ENCODE data around the gene ANXA4.
"Not testable (repeated sequence)": the region's sequence is repeated elsewhere in the genome, so short reads cannot be mapped to it uniquely, and the experiment has no call there.

ANXA4 gene

DNA sequence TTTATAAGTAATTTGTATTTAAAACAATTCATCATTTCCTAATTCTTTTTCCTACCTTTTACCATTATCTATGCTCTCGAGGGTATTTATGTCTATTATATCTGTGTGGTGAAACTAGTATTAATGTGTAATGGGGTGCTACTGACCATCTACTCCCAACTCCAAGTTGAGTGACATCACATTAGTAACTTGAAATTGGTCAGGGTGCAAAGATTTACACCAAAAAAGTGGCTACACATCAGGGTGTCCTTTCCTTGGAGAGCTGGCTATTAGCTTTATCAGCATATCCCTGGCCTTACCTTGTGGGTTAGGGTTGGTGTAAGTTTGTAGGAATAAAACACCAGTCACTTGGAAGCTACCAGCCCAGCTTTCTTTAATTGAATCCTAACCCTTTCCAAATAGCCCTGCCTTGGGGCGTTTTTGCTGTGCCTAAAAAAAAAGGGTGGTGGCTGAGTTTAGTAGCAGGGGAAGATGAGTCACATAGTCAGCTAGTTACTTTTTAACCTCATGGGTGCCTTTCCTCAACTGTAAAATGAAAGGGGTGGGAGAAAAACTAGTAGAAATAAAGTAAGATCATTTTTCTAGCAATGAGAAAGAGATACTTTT lies 14.0 kb downstream of the ANXA4 start:
- Mint-ChIP-seq H3K4me1 (ENCODE audit: low read depth) (peaks cover 15% of the 10 kb centered on the region), H3K27ac (no peak overlapping the region), H3K4me3 (no peak overlapping the region)

GRCh38 chr2:69762025-69762424 lies 20.1 kb downstream of the ANXA4 start:
- Mint-ChIP-seq H3K27me3 (no peaks in the 10 kb centered on the region), H3K36me3 (ENCODE audit: low read depth) (no peaks in the 10 kb centered on the region)

More for the DNA sequence above, 14.0 kb downstream of the ANXA4 start:
- no peaks in the 10 kb centered on the region for H3K27me3 Mint-ChIP-seq
- no peaks in the 10 kb centered on the region for H3K9me3 Mint-ChIP-seq
- no peaks in the 10 kb centered on the region for H3K36me3 Mint-ChIP-seq (ENCODE audit: low read depth)

DNA sequence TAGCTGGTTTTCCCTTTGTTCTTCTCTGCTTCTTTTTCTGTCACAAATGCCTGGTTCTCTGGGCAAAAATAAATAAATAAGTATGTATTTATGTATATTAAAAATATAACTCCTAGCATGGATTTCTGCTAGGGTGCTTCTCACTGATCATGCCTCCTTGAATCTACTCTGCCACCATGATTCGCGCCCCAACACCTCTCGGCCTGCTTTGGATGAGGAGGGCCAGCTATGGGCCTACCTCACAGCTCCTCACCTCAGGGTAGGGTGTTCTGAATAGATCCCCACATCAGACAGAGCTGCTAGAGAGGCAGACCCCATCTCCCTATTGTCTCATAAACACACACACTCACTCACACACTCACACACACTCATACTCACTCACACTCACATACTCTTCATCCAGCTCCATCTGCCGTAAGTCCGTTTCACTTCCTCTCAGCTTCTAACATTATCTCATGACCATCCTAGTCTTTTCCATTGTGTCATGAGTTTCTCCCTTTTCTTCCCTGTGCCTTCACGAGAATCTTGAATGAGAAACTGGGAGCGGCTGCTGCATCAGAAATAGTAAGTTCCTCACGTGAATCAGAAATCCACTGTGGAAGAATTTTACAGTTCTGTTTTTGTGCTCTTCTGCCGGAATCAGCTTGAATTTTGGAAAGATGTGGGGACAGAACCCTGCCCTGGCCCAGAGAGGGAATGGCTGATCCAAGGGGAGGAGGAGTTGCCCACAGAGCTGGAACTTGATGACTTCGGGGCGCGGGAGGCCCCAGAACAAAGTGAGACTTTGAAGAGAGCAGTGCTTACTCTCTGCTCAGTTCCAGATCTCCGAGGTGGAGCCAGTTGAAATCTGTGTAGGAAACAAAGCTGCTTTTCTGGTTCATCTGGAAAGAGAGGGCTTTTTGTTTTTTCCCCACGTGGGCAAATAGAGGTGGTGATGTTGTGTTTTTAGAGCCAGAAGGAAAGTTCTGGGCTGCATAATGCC lies 20.9 kb downstream of the ANXA4 start:
- Mint-ChIP-seq H3K27me3 (no peaks in the 10 kb centered on the region), H3K4me1 (ENCODE audit: low read depth) (peaks cover 35% of the 10 kb centered on the region), H3K36me3 (ENCODE audit: low read depth) (no peaks in the 10 kb centered on the region), H3K9me3 (no peaks in the 10 kb centered on the region), H3K4me3 (no peak overlapping the region), H3K27ac (no peak overlapping the region)

More at GRCh38 chr2:69762025-69762424, 20.1 kb downstream of the ANXA4 start:
- no peak overlapping the region for H3K27ac Mint-ChIP-seq
- H3K4me3 Mint-ChIP-seq: no peak overlapping the region
- H3K4me1 Mint-ChIP-seq (ENCODE audit: low read depth): peaks cover 35% of the 10 kb centered on the region
- H3K9me3 Mint-ChIP-seq: no peaks in the 10 kb centered on the region

- not testable (repeated sequence) for H3K27me3 Mint-ChIP-seq, H3K27ac Mint-ChIP-seq
Measured at GRCh38 chr2:69763831-69764230, 21.9 kb downstream of the ANXA4 start.

DNA sequence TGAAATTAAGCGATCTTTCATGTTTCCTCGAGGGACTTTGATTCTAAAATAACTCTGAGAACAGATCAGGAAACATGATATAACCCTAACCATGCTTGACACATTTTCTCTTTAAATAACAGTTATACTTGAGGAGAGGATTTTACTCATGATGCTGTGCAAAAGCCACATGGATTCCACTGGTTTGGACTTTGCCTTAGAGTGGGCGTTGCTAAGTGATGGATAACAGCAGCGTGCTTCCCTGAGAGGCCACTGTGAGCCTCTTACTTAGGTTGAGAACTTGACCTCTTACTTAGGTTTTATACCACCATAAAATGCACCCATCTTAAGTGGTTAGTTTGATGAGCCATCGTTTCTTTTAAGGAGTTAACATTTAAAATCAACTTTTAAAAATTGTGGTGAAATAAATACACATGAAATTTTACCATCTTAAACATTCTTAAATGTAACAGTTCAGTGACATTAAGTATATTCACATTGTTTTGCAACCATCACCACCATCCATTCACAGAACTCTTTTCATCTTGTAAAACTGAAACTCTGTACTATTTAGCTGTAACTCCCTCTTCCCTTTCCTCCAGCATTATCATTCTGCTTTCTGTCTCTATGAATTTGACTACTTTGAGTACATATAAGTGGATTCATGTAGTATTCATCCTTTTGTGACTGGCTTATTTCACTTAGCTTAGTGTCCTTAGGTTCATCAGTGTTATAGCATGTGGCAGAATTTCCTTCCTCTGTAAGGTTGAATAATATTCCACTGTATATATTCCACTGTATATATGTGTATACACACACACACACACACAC lies 22.6 kb downstream of the ANXA4 start:
- no peaks in the 10 kb centered on the region for H3K27me3 Mint-ChIP-seq
- no peak overlapping the region for H3K4me3 Mint-ChIP-seq
- H3K9me3 Mint-ChIP-seq: no peaks in the 10 kb centered on the region
- peak overlapping the region; percentile 77 for H3K27ac Mint-ChIP-seq
- no peaks in the 10 kb centered on the region for H3K36me3 Mint-ChIP-seq (ENCODE audit: low read depth)
- peaks cover 47% of the 10 kb centered on the region for H3K4me1 Mint-ChIP-seq (ENCODE audit: low read depth)

More at GRCh38 chr2:69763831-69764230, 21.9 kb downstream of the ANXA4 start:
- H3K9me3 Mint-ChIP-seq; H3K36me3 Mint-ChIP-seq (ENCODE audit: low read depth); H3K4me3 Mint-ChIP-seq: not testable (repeated sequence)
- H3K4me1 Mint-ChIP-seq (ENCODE audit: low read depth): peaks cover 43% of the 10 kb centered on the region

DNA sequence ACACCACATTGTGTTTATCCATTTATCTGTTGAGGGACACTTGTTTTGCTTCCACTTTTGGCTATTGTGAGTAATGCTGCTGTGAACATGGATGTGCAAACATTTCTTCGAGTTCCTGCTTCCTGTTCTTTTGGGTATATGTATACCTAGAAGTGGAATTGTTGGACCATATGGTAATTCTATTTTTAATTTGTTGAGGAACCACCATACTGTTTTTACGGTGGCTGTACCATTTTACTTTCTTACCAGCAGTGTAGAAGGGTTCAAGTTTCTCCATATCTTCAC lies 23.1 kb downstream of the ANXA4 start:
- peaks cover 2% of the 10 kb centered on the region for H3K36me3 Mint-ChIP-seq (ENCODE audit: low read depth)

DNA sequence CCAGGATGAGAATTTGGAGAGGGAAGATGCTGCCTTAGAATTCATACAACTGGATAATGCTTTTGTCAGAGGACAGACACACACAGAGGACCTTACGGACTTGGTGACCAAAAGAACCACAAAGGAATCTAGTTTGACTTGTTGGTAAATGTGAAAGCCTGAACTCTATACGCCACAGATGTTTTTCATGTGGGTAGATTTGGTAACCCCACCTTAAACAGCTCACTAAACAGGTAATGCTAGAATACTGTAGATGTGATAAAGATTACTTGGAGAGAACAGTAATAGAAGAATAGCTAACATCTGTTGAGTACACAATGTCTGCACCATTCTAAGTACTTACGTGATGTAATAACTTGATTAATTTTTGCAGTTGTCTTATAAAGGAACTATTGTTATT lies 24.1 kb downstream of the ANXA4 start:
- Mint-ChIP-seq H3K4me1 (ENCODE audit: low read depth) (peaks cover 58% of the 10 kb centered on the region), H3K36me3 (ENCODE audit: low read depth) (peaks cover 4% of the 10 kb centered on the region), H3K27ac (no peak overlapping the region)

More for the DNA sequence above, 23.1 kb downstream of the ANXA4 start:
- no peaks in the 10 kb centered on the region for H3K9me3 Mint-ChIP-seq
- peaks cover 52% of the 10 kb centered on the region for H3K4me1 Mint-ChIP-seq (ENCODE audit: low read depth)
- peak overlapping the region; percentile 77 for H3K27ac Mint-ChIP-seq
- H3K27me3 Mint-ChIP-seq: no peaks in the 10 kb centered on the region
- H3K4me3 Mint-ChIP-seq: no peak overlapping the region

GRCh38 chr2:69767034-69767433 lies 25.1 kb downstream of the ANXA4 start:
- H3K4me3 Mint-ChIP-seq: no peak overlapping the region
- H3K4me1 Mint-ChIP-seq (ENCODE audit: low read depth): peaks cover 68% of the 10 kb centered on the region
- no peaks in the 10 kb centered on the region for H3K9me3 Mint-ChIP-seq
- H3K27ac Mint-ChIP-seq: no peak overlapping the region
- peaks cover 4% of the 10 kb centered on the region for H3K36me3 Mint-ChIP-seq (ENCODE audit: low read depth)
- H3K27me3 Mint-ChIP-seq: no peaks in the 10 kb centered on the region

More for the DNA sequence above, 24.1 kb downstream of the ANXA4 start:
- Mint-ChIP-seq H3K9me3 (no peaks in the 10 kb centered on the region), H3K27me3 (no peaks in the 10 kb centered on the region), H3K4me3 (no peak overlapping the region)

- no peaks in the 10 kb centered on the region for H3K27me3 Mint-ChIP-seq
- no peak overlapping the region for H3K4me3 Mint-ChIP-seq
- peaks cover 4% of the 10 kb centered on the region for H3K36me3 Mint-ChIP-seq (ENCODE audit: low read depth)
- no peak overlapping the region for H3K27ac Mint-ChIP-seq
- H3K9me3 Mint-ChIP-seq: no peaks in the 10 kb centered on the region
- peaks cover 75% of the 10 kb centered on the region for H3K4me1 Mint-ChIP-seq (ENCODE audit: low read depth)
Measured at GRCh38 chr2:69768235-69768634, 26.3 kb downstream of the ANXA4 start.

- Mint-ChIP-seq H3K4me3 (no peak overlapping the region), H3K4me1 (ENCODE audit: low read depth) (peaks cover 80% of the 10 kb centered on the region), H3K27me3 (no peaks in the 10 kb centered on the region), H3K9me3 (no peaks in the 10 kb centered on the region), H3K36me3 (ENCODE audit: low read depth) (peaks cover 4% of the 10 kb centered on the region), H3K27ac (no peak overlapping the region)
Measured at GRCh38 chr2:69768789-69769188, 26.9 kb downstream of the ANXA4 start.

DNA sequence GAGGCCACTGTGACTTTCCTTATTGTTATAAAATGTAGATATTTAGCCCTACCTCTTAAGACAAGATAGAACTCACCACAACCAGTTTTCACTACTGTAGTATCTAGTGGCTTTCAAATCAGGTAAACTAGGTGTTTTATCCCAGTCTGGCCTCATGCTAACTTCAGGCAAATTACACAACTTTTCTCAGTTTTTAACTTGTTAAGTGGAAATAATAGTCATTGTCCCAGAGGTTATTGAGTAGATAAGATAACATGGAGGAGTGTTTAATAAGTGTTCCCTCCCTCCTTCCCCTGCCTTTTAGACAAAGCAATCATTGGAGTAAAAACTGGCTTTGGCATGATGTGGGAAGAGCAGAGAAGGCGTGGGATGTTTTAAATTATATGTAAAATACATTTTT lies 27.3 kb downstream of the ANXA4 start:
- no peaks in the 10 kb centered on the region for H3K9me3 Mint-ChIP-seq

DNA sequence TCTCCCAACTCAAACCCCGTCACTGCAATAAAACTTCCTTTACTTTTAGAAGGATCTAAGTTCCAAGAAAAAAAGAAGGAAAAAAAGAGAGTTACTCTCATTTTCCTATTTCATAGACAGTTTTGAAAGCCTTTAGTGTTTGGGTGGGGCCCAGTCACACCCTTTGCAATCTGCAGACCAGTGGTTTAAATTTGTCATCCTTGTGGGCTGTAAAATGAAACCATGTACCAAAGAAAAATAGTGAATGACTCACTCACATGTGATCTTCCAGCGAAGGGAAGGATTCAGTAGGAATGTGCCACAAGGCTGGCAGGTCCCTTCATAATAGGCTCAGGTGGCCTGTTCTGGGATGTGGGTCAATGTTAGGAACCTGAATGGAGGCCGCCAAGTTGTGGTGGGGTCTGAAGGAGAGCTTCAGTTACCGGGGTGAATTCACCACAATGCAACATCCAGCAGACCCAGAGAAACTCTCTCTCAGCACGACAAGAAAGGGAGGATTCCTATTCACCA lies 28.3 kb downstream of the ANXA4 start:
- Mint-ChIP-seq H3K27ac (peak overlapping the region; percentile 89), H3K4me1 (ENCODE audit: low read depth) (peaks cover 80% of the 10 kb centered on the region), H3K27me3 (no peaks in the 10 kb centered on the region), H3K36me3 (ENCODE audit: low read depth) (peaks cover 4% of the 10 kb centered on the region), H3K4me3 (peak overlapping the region; percentile 44), H3K9me3 (no peaks in the 10 kb centered on the region)

More for the DNA sequence above, 27.3 kb downstream of the ANXA4 start:
- peaks cover 4% of the 10 kb centered on the region for H3K36me3 Mint-ChIP-seq (ENCODE audit: low read depth)
- H3K27ac Mint-ChIP-seq: peak overlapping the region; percentile 86
- H3K4me1 Mint-ChIP-seq (ENCODE audit: low read depth): peaks cover 80% of the 10 kb centered on the region
- H3K4me3 Mint-ChIP-seq: no peak overlapping the region
- H3K27me3 Mint-ChIP-seq: no peaks in the 10 kb centered on the region

- Mint-ChIP-seq H3K4me1 (ENCODE audit: low read depth) (peaks cover 80% of the 10 kb centered on the region), H3K27ac (peak overlapping the region; percentile 89), H3K4me3 (no peak overlapping the region), H3K27me3 (no peaks in the 10 kb centered on the region), H3K9me3 (no peaks in the 10 kb centered on the region), H3K36me3 (ENCODE audit: low read depth) (peaks cover 4% of the 10 kb centered on the region)
Measured at GRCh38 chr2:69770747-69771146, 28.8 kb downstream of the ANXA4 start.

DNA sequence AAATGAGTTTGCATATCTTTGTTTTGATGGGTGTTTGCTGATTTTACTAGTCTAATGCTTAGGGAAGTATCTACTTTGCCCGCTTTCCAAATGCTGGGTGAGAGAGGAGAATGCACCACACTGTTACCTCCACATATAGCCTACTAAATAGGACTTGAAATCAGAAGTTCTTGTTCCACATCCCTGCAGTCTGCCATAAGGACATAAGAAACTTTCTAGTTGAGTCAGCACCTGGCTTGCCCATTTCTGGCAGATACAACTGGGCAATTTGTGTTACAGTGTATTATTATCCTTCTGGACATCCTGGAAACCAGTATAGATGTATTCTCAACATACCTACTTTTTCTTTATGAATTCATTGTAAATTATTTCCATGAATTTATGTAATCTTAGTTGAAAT lies 29.5 kb downstream of the ANXA4 start:
- Mint-ChIP-seq H3K4me1 (ENCODE audit: low read depth) (peaks cover 80% of the 10 kb centered on the region), H3K4me3 (no peak overlapping the region), H3K9me3 (no peaks in the 10 kb centered on the region), H3K27ac (no peak overlapping the region), H3K36me3 (ENCODE audit: low read depth) (peaks cover 4% of the 10 kb centered on the region), H3K27me3 (no peaks in the 10 kb centered on the region)
